IMR-90 (cell line): ENCODE results near the gene RASA1. TPM values are rescaled to one million over a fixed set of nuclear protein-coding genes. Genes with fewer than 3 reads are reported as not detected.

ENCODE experiments used
- ATAC-seq: fragments of 200-7000 bp; cut with Tn5 transposase; 2 replicates; pipeline ENCODE4 v1.9.1; 2020; ENCODE audit warnings: low read depth, mild to moderate bottlenecking, moderate library complexity
- BruUV-seq: library from RNA; stranded (reverse); fragments of 400-500 nt; replicated peaks from 2 replicates; lab custom pipeline; 2021; lab: Mats Ljungman, UMichigan
- CTCF ChIA-PET: fragments of 300-600 bp; formaldehyde crosslinking; extraction: SDS; loops from one replicate; lab custom pipeline; 2021; ENCODE audit warnings: antibody characterized with exemption; lab: Yijun Ruan, JAX
- POLR2A ChIA-PET: fragments of 300-600 bp; sonication (Branson Sonifier 250); formaldehyde crosslinking; loops from one replicate; lab custom pipeline; 2022; ENCODE audit warnings: antibody characterized with exemption; ENCODE audit not compliant: unreplicated experiment; lab: Charles Lee
- DNase-seq: peaks from one replicate; pipeline ENCODE4 v3.0.0; 2013
- H2AFZ ChIP-seq: replicated peaks from 2 replicates; pipeline ENCODE3; 2013; ENCODE audit warnings: low read length, mild to moderate bottlenecking; ENCODE audit not compliant: poor library complexity
- H2AK5ac ChIP-seq: 2 replicates; pipeline ENCODE4 v1.6.1; 2013; ENCODE audit warnings: low read depth, low read length, inconsistent platforms
- H2AK9ac ChIP-seq: replicated peaks from 2 replicates; pipeline ENCODE3; 2013; ENCODE audit warnings: mild to moderate bottlenecking, low read depth, low read length, moderate library complexity; ENCODE audit not compliant: poor library complexity
- H2BK120ac ChIP-seq: 2 replicates; pipeline ENCODE4 v1.6.1; 2013; ENCODE audit warnings: low read depth, low read length, inconsistent platforms
- H2BK15ac ChIP-seq: 3 replicates; pipeline ENCODE4 v1.6.1; 2013; ENCODE audit warnings: low read depth, low read length, inconsistent platforms
- H2BK20ac ChIP-seq: 2 replicates; pipeline ENCODE4 v1.6.1; 2013; ENCODE audit warnings: low read depth, mild to moderate bottlenecking, inconsistent platforms, low read length, moderate library complexity
- H2BK5ac ChIP-seq: 2 replicates; pipeline ENCODE4 v1.6.1; 2013; ENCODE audit warnings: mild to moderate bottlenecking, low read depth, low read length, inconsistent platforms; ENCODE audit not compliant: poor library complexity, severe bottlenecking
- H3K14ac ChIP-seq: replicated peaks from 2 replicates; pipeline ENCODE4 v1.6.1; 2013; ENCODE audit warnings: low read depth, low read length, inconsistent platforms
- H3K18ac ChIP-seq: 2 replicates; pipeline ENCODE4 v1.6.1; 2013; ENCODE audit warnings: low read depth, low read length, control low read depth
- H3K23ac ChIP-seq: 2 replicates; pipeline ENCODE4 v1.6.1; 2013; ENCODE audit warnings: low read depth, low read length, inconsistent platforms
- H3K27ac ChIP-seq: 2 replicates; pipeline ENCODE4 v1.5.1; 2013; ENCODE audit warnings: mild to moderate bottlenecking, control low read depth, low read length; ENCODE audit not compliant: insufficient read depth
- H3K27me3 ChIP-seq: 2 replicates; pipeline ENCODE4 v1.6.1; 2013; ENCODE audit warnings: low read length; ENCODE audit not compliant: control insufficient read depth, insufficient read depth
- H3K36me3 ChIP-seq: 2 replicates; pipeline ENCODE4 v1.6.1; 2013; ENCODE audit warnings: low read length, mixed read lengths; ENCODE audit not compliant: control insufficient read depth, insufficient read depth
- H3K4ac ChIP-seq: 2 replicates; pipeline ENCODE4 v1.6.1; 2013; ENCODE audit warnings: low read depth, low read length, inconsistent platforms
- H3K4me1 ChIP-seq: 2 replicates; pipeline ENCODE4 v1.6.1; 2013; ENCODE audit warnings: low read length, mixed read lengths; ENCODE audit not compliant: control insufficient read depth, insufficient read depth
- H3K4me2 ChIP-seq: 2 replicates; pipeline ENCODE4 v1.6.1; 2013; ENCODE audit warnings: low read depth, mild to moderate bottlenecking, control low read depth, low read length, moderate library complexity
- H3K4me3 ChIP-seq: 2 replicates; pipeline ENCODE4 v1.5.1; 2013; ENCODE audit warnings: low read depth, mild to moderate bottlenecking, control low read depth, low read length, moderate library complexity; ENCODE audit not compliant: insufficient read depth
- H3K56ac ChIP-seq: 2 replicates; pipeline ENCODE4 v1.6.1; 2013; ENCODE audit warnings: low read length, inconsistent platforms; ENCODE audit not compliant: insufficient read depth; ENCODE audit errors: extremely low read depth
- H3K79me1 ChIP-seq, 2 experiments: 2 replicates each; pipeline ENCODE4 v1.6.1; 2013; ENCODE audit warnings: low read length in 2 of 2, inconsistent platforms in 1 of 2, low read depth in 1 of 2
- H3K9ac ChIP-seq: 2 replicates; pipeline ENCODE4 v1.6.1; 2013; ENCODE audit warnings: low read depth, low read length, control low read depth
- H3K9me1 ChIP-seq: 2 replicates; pipeline ENCODE4 v1.6.1; 2013; ENCODE audit warnings: low read length, inconsistent platforms; ENCODE audit not compliant: insufficient read depth
- H3K9me3 ChIP-seq: 2 replicates; pipeline ENCODE4 v1.6.1; 2013; ENCODE audit warnings: low read length; ENCODE audit not compliant: control insufficient read depth, insufficient read depth
- H4K20me1 ChIP-seq: 2 replicates; pipeline ENCODE4 v1.6.1; 2013; ENCODE audit warnings: low read length, inconsistent platforms; ENCODE audit not compliant: insufficient read depth
- H4K5ac ChIP-seq: 2 replicates; pipeline ENCODE4 v1.6.1; 2013; ENCODE audit warnings: mild to moderate bottlenecking, low read depth, low read length, control low read depth
- H4K8ac ChIP-seq, 2 experiments: 2 replicates each; pipeline ENCODE4 v1.6.1; 2013; ENCODE audit warnings: low read depth in 2 of 2, low read length in 2 of 2, control low read depth in 1 of 2, inconsistent platforms in 1 of 2
- H4K91ac ChIP-seq: 2 replicates; pipeline ENCODE4 v1.6.1; 2013; ENCODE audit warnings: low read depth, low read length, inconsistent platforms; ENCODE audit not compliant: insufficient read depth
- CHD1 ChIP-seq: IDR thresholded peaks from 2 replicates; pipeline ENCODE4 v1.6.1; 2012; ENCODE audit warnings: low read depth, low read length, improper control_type of control experiment
- CTCF ChIP-seq: conservative IDR thresholded peaks from 2 replicates; pipeline ENCODE4 v1.5.1; 2012; ENCODE audit warnings: mild to moderate bottlenecking, low read depth, low read length, improper control_type of control experiment
- ELK1 ChIP-seq: fragments of 150-350 bp; IDR thresholded peaks from 2 replicates; pipeline ENCODE4 v1.6.1; 2016; ENCODE audit warnings: low read depth, mild to moderate bottlenecking, low read length, moderate library complexity, borderline replicate concordance
- MAFK ChIP-seq: IDR thresholded peaks from 2 replicates; pipeline ENCODE4 v1.6.1; 2012; ENCODE audit warnings: low read depth, low read length, improper control_type of control experiment
- MAZ ChIP-seq: IDR thresholded peaks from 2 replicates; pipeline ENCODE4 v1.6.1; 2012; ENCODE audit warnings: low read depth, mild to moderate bottlenecking, low read length, improper control_type of control experiment, moderate library complexity, borderline replicate concordance
- MXI1 ChIP-seq: IDR thresholded peaks from 2 replicates; pipeline ENCODE4 v1.6.1; 2012; ENCODE audit warnings: low read depth, mild to moderate bottlenecking, low read length, moderate library complexity, borderline replicate concordance
- NFE2L2 ChIP-seq: fragments of 150-350 bp; IDR thresholded peaks from 2 replicates; pipeline ENCODE4 v1.6.1; 2016; ENCODE audit warnings: low read depth, mild to moderate bottlenecking, low read length
- POLR2A ChIP-seq: IDR thresholded peaks from 2 replicates; pipeline ENCODE4 v1.6.1; 2012; ENCODE audit warnings: mild to moderate bottlenecking, low read depth, low read length
- RAD21 ChIP-seq: IDR thresholded peaks from 2 replicates; pipeline ENCODE4 v1.6.1; 2012; ENCODE audit warnings: low read length, improper control_type of control experiment
- RFX5 ChIP-seq: IDR thresholded peaks from 2 replicates; pipeline ENCODE4 v1.8.0; 2012; ENCODE audit warnings: low read depth, mild to moderate bottlenecking, low read length, moderate library complexity
- SMC3 ChIP-seq: fragments of 150-350 bp; IDR thresholded peaks from 2 replicates; pipeline ENCODE4 v1.6.1; 2016; ENCODE audit warnings: low read depth, mild to moderate bottlenecking, antibody characterized with exemption, low read length, moderate library complexity
- WGBS, 2 experiments: methylation state at CpG; one replicate each; pipeline versions ENCODE4 v1.1.5 to v1.1.7; 2013; ENCODE audit warnings: missing lambda C conversion rate in 2 of 2; ENCODE audit not compliant: insufficient read length in 1 of 2; ENCODE audit errors: extremely low coverage in 2 of 2; 5-methylcytosine and 5-hydroxymethylcytosine counted together
- dilution Hi-C: fragments of 300-500 bp; cut with HindIII; formaldehyde crosslinking; loops from one replicate; pipeline ENCODE4 v1.14.3; 2018; ENCODE audit warnings: low sequenced_read_pairs; ENCODE audit not compliant: unreplicated experiment
- in situ Hi-C: fragments of 300-500 bp; cut with MboI; formaldehyde crosslinking; loops from 3 replicates; pipeline ENCODE4 v1.14.3; 2019; ENCODE audit warnings: low sequenced_read_pairs, inconsistent platforms, mixed read lengths
- intact Hi-C: fragments of 100-400 bp; cut with micrococcal nuclease; formaldehyde crosslinking; loops from 2 replicates; pipeline ENCODE4 v1.10.0; 2022
- polyA plus RNA-seq, 3 experiments: library from polyadenylated mRNA; depleted of rRNA; stranded (reverse); fragments of >200 nt; gene quantifications; 2 replicates each; pipeline ENCODE4 v1.2.3, GENCODE V29; 2012; ENCODE audit warnings: low replicate concordance in 1 of 3
- total RNA-seq: library from RNA; depleted of rRNA; stranded (reverse); fragments of >200 nt; gene quantifications from 2 replicates; pipeline ENCODE4 v1.2.3, GENCODE V29; 2012
- TF ChIP-seq, protein P1 (sequence below): fragments of 150-350 bp; IDR thresholded peaks from 2 replicates; pipeline ENCODE4 v1.6.1; 2017; ENCODE audit warnings: mild to moderate bottlenecking, antibody characterized with exemption, low read length, low read depth

RASA1 gene
- total and polyA plus RNA-seq, 2 of the 4 experiments (the other 2 are of a cell fraction), result 37.6 to 45.7 TPM

DNA sequence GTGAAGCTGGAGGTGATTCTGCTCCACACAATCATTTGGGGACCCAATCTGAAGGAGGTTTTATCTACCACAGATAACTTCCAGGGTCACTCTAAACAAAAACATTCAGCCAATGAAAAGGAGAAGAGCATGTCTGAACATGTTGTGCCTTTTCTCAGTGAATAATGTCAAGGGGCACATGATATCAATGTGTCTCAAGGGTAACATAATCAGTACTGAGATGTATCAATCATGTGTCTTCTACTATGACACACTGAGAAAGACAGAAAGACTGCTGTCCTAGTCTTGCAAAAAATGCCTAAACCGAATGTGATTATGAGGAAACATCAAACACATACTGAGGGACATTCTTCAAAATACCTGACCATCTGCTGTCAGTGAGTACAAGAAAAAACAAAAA, 25.4 kb upstream of the RASA1 start:
- ATAC-seq, result no peak
- peak overlapping the region; percentile 37 for H2BK20ac ChIP-seq
- dilution Hi-C loops, result no loop called here

More for the DNA sequence above, 25.4 kb upstream of the RASA1 start:
- WGBS, 2 experiments, result no CpG with 5 or more reads among the region's 1 CpG
- POLR2A ChIA-PET, result no interaction called here
- Histone ChIP-seq H3K4ac (peak overlapping the region; percentile 38; the same call in 1 of the 2 replicates), H3K14ac (peak overlapping the region; percentile 48; the same call in 1 of the 2 replicates), H4K8ac (peak overlapping the region in 1 of 2 experiments; percentile 63; a peak in 2 of 4 replicates), H2BK5ac (peak overlapping the region; percentile 56), H3K9me3 (no peaks in the 10 kb centered on the region), H3K27me3 (no peaks in the 10 kb centered on the region), H3K4me1 (peaks cover 2% of the 10 kb centered on the region; the same call in 1 of the 2 replicates), H3K36me3 (no peaks in the 10 kb centered on the region), H3K23ac (peak overlapping the region; percentile 18; the same call in 1 of the 2 replicates), H3K27ac (no peak overlapping the region), H2AK5ac (0 out of 2 replicates have a peak overlapping the region, but pooled peaks have one; percentile 18), H3K9me1 (no peaks in the 10 kb centered on the region), H3K4me3 (no peak overlapping the region), H3K79me1 (no peaks in the 10 kb centered on the region), H4K91ac (no peak overlapping the region), H2AK9ac (no peak overlapping the region), H2BK15ac (0 out of 3 replicates have a peak overlapping the region, but pooled peaks have one; percentile 25), H2BK120ac (peak overlapping the region; percentile 73; the same call in 1 of the 2 replicates), H2AFZ (no peak overlapping the region), H4K20me1 (no peaks in the 10 kb centered on the region), H3K18ac (peak overlapping the region; percentile 98; the same call in 1 of the 2 replicates), H3K56ac (no peak overlapping the region), H3K4me2 (no peak overlapping the region), H4K5ac (peak overlapping the region; percentile 91; the same call in 1 of the 2 replicates), H3K9ac (no peak overlapping the region)
- DNase-seq, result no peak
- intact Hi-C loops, result no loop called here
- CTCF ChIA-PET, result interaction anchor here (0.6 kb wide), 1 partner anchor 17 kb away, joined by 4 read pairs; no protein-coding TSS in a partner anchor
- no peak for TF ChIP-seq MAFK
- no peak for TF ChIP-seq MXI1
- no peak for TF ChIP-seq SMC3
- TF ChIP-seq CHD1, result no peak
- TF ChIP-seq NFE2L2, result no peak
- TF ChIP-seq RAD21, result no peak
- no peak for TF ChIP-seq ELK1
- TF ChIP-seq MAZ, result no peak
- TF ChIP-seq POLR2A, result no peak
- TF ChIP-seq CTCF, result no peak
- TF ChIP-seq RFX5, result no peak
- TF ChIP-seq, protein P1, sequence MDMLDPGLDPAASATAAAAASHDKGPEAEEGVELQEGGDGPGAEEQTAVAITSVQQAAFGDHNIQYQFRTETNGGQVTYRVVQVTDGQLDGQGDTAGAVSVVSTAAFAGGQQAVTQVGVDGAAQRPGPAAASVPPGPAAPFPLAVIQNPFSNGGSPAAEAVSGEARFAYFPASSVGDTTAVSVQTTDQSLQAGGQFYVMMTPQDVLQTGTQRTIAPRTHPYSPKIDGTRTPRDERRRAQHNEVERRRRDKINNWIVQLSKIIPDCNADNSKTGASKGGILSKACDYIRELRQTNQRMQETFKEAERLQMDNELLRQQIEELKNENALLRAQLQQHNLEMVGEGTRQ, result no peak
- in situ Hi-C loops, result no loop called here
- no TSS peak for BruUV-seq
